Trophoblast cell (in vitro differentiated cells and primary cell): ENCODE measurements around the gene SNW1.
"Not testable (repeated sequence)": the region's sequence is repeated elsewhere in the genome, so short reads cannot be mapped to it uniquely, and the experiment has no call there.

Experiments used
- DNase-seq, 2 donors: peaks; one replicate each; pipeline ENCODE4 v3.0.0-alpha.2; 2016
- H2AFZ ChIP-seq: 2 replicates; pipeline ENCODE4 v1.6.1; 2013; ENCODE audit warnings: low read length, moderate library complexity, mild to moderate bottlenecking; ENCODE audit not compliant: insufficient read depth, poor library complexity
- H2AK5ac ChIP-seq: 2 replicates; pipeline ENCODE4 v1.6.1; 2013; ENCODE audit warnings: mild to moderate bottlenecking, low read length
- H2BK120ac ChIP-seq: 2 replicates; pipeline ENCODE4 v1.6.1; 2013; ENCODE audit warnings: low read length, mild to moderate bottlenecking, moderate library complexity; ENCODE audit not compliant: insufficient read depth, poor library complexity
- H2BK12ac ChIP-seq: 2 replicates; pipeline ENCODE4 v1.6.1; 2013; ENCODE audit warnings: mild to moderate bottlenecking, low read length, moderate library complexity
- H2BK5ac ChIP-seq: 2 replicates; pipeline ENCODE4 v1.6.1; 2013; ENCODE audit warnings: low read length, low read depth, moderate library complexity, mild to moderate bottlenecking; ENCODE audit not compliant: poor library complexity
- H3K14ac ChIP-seq: 2 replicates; pipeline ENCODE4 v1.6.1; 2013; ENCODE audit warnings: mild to moderate bottlenecking, low read length
- H3K18ac ChIP-seq: 2 replicates; pipeline ENCODE4 v1.6.1; 2013; ENCODE audit warnings: mild to moderate bottlenecking, low read length
- H3K23ac ChIP-seq: 2 replicates; pipeline ENCODE4 v1.6.1; 2013; ENCODE audit warnings: low read length
- H3K27ac ChIP-seq: 2 replicates; pipeline ENCODE4 v1.5.1; 2013; ENCODE audit warnings: low read depth, mild to moderate bottlenecking, inconsistent platforms, low read length, moderate library complexity
- H3K27me3 ChIP-seq: 2 replicates; pipeline ENCODE4 v1.6.1; 2013; ENCODE audit warnings: inconsistent platforms, mild to moderate bottlenecking, low read length, moderate library complexity; ENCODE audit not compliant: insufficient read depth
- H3K36me3 ChIP-seq, 2 experiments: 1 replicate in 1 of 2; 2 replicates in 1 of 2; pipeline ENCODE4 v1.6.1; 2013; ENCODE audit warnings: low read length in 2 of 2, mild to moderate bottlenecking in 2 of 2, moderate library complexity in 1 of 2; ENCODE audit not compliant: insufficient read depth in 2 of 2, control insufficient read depth in 1 of 2
- H3K4ac ChIP-seq: 2 replicates; pipeline ENCODE4 v1.6.1; 2013; ENCODE audit warnings: low read depth, mild to moderate bottlenecking, low read length, moderate library complexity
- H3K4me1 ChIP-seq, 2 experiments: 1 replicate in 1 of 2; 2 replicates in 1 of 2; pipeline ENCODE4 v1.6.1; 2013; ENCODE audit warnings: low read length in 2 of 2, mild to moderate bottlenecking in 2 of 2, moderate library complexity in 1 of 2; ENCODE audit not compliant: insufficient read depth in 2 of 2, control insufficient read depth in 1 of 2
- H3K4me2 ChIP-seq: 2 replicates; pipeline ENCODE4 v1.6.1; 2013; ENCODE audit warnings: inconsistent platforms, mild to moderate bottlenecking, low read length, moderate library complexity
- H3K4me3 ChIP-seq: 2 replicates; pipeline ENCODE4 v1.5.1; 2013; ENCODE audit warnings: mild to moderate bottlenecking, low read depth, low read length, inconsistent platforms
- H3K79me1 ChIP-seq: one replicate; pipeline ENCODE4 v1.6.1; 2013; ENCODE audit warnings: low read length
- H3K79me2 ChIP-seq: 2 replicates; pipeline ENCODE4 v1.6.1; 2013; ENCODE audit warnings: low read length, mild to moderate bottlenecking; ENCODE audit not compliant: control insufficient read depth, insufficient read depth, poor library complexity
- H3K9ac ChIP-seq: 2 replicates; pipeline ENCODE4 v1.6.1; 2013; ENCODE audit warnings: mild to moderate bottlenecking, low read length
- H3K9me3 ChIP-seq: 2 replicates; pipeline ENCODE4 v1.6.1; 2013; ENCODE audit warnings: low read depth, mild to moderate bottlenecking, control low read depth, inconsistent platforms, low read length; ENCODE audit not compliant: insufficient read depth
- H4K12ac ChIP-seq: 2 replicates; pipeline ENCODE4 v1.6.1; 2013; ENCODE audit warnings: low read depth, mild to moderate bottlenecking, low read length, moderate library complexity
- H4K8ac ChIP-seq: 2 replicates; pipeline ENCODE4 v1.6.1; 2013; ENCODE audit warnings: low read depth, mild to moderate bottlenecking, low read length, moderate library complexity
- H4K91ac ChIP-seq: one replicate; pipeline ENCODE4 v1.6.1; 2013; ENCODE audit warnings: low read depth, mild to moderate bottlenecking, low read length, moderate library complexity
- WGBS: extraction: QIAGEN DNeasy Blood & Tissue Kit; methylation state at CpG from one replicate; pipeline ENCODE4 v1.1.7; 2013; ENCODE audit warnings: missing lambda C conversion rate; ENCODE audit not compliant: insufficient read length, insufficient coverage; ENCODE audit errors: extremely low coverage; 5-methylcytosine and 5-hydroxymethylcytosine counted together

SNW1 gene

GRCh38 chr14:77804592-77804991 lies 43.6 kb upstream of the SNW1 start:
- Histone ChIP-seq H3K4me1 (peaks cover 0 to 3% of the 10 kb centered on the region in 2 experiments), H3K4me3 (no peak overlapping the region), H3K27ac (no peak overlapping the region), H3K27me3 (no peaks in the 10 kb centered on the region), H3K23ac (no peak overlapping the region), H4K12ac (no peak overlapping the region), H3K79me2 (peaks cover 5% of the 10 kb centered on the region), H2BK120ac (no peak overlapping the region), H4K8ac (no peak overlapping the region), H3K36me3 (no peaks in the 10 kb centered on the region), H3K9me3 (no peaks in the 10 kb centered on the region), H4K91ac (no peak overlapping the region), H3K79me1 (peaks cover 6% of the 10 kb centered on the region), H3K9ac (no peak overlapping the region), H3K18ac (no peak overlapping the region), H2BK5ac (no peak overlapping the region), H2AK5ac (no peak overlapping the region), H2AFZ (no peak overlapping the region), H2BK12ac (no peak overlapping the region), H3K4me2 (no peak overlapping the region), H3K14ac (no peak overlapping the region), H3K4ac (no peak overlapping the region)
- peak in 1 of 2 donors; percentile 65 for DNase-seq
- WGBS, result no CpG with 5 or more reads among the region's 6 CpGs

GRCh38 chr14:77800814-77801213 lies 39.9 kb upstream of the SNW1 start:
- H3K27ac ChIP-seq, result no peak overlapping the region
- H3K4me1 ChIP-seq, result peaks cover 0 to 3% of the 10 kb centered on the region in 2 experiments
- H2BK12ac ChIP-seq, result no peak overlapping the region
- DNase-seq, result no peak
- no peak overlapping the region for H3K4me3 ChIP-seq
- no peak overlapping the region for H2AK5ac ChIP-seq
- no peaks in the 10 kb centered on the region for H3K27me3 ChIP-seq
- H3K9me3 ChIP-seq, result no peaks in the 10 kb centered on the region
- H2AFZ ChIP-seq, result no peak overlapping the region
- H3K18ac ChIP-seq, result no peak overlapping the region
- no peak overlapping the region for H4K91ac ChIP-seq
- no peak overlapping the region for H4K8ac ChIP-seq
- no CpG with 5 or more reads among the region's 1 CpG for WGBS
- H3K36me3 ChIP-seq, result no peaks in the 10 kb centered on the region
- no peak overlapping the region for H2BK5ac ChIP-seq
- no peak overlapping the region for H3K14ac ChIP-seq
- no peak overlapping the region for H3K9ac ChIP-seq
- no peak overlapping the region for H4K12ac ChIP-seq
- peaks cover 5% of the 10 kb centered on the region for H3K79me2 ChIP-seq
- H2BK120ac ChIP-seq, result no peak overlapping the region
- H3K79me1 ChIP-seq, result peaks cover 6% of the 10 kb centered on the region
- no peak overlapping the region for H3K23ac ChIP-seq
- peak overlapping the region; percentile 90 for H3K4me2 ChIP-seq
- H3K4ac ChIP-seq, result no peak overlapping the region

- peak within 1 kb of the TSS; percentile 81 for H3K18ac ChIP-seq
- H3K36me3 ChIP-seq, result no peaks in the 10 kb centered on the region
- H3K27ac ChIP-seq, result peak within 1 kb of the TSS; percentile 82
- peak within 1 kb of the TSS; percentile 86 for H2BK5ac ChIP-seq
- peak within 1 kb of the TSS; percentile 34 for H3K4ac ChIP-seq
- H3K79me1 ChIP-seq, result peaks cover 6% of the 10 kb centered on the region
- H2BK120ac ChIP-seq, result peak within 1 kb of the TSS; percentile 86
- WGBS, result no CpG with 5 or more reads among the region's 66 CpGs
- H4K8ac ChIP-seq, result peak within 1 kb of the TSS; percentile 86
- peak within 1 kb of the TSS; percentile 86 for H3K14ac ChIP-seq
- no peaks in the 10 kb centered on the region for H3K9me3 ChIP-seq
- H2AK5ac ChIP-seq, result no peak within 1 kb of the TSS
- peak within 1 kb of the TSS; percentile 78 for H3K9ac ChIP-seq
- H4K91ac ChIP-seq, result peak within 1 kb of the TSS; percentile 91
- no peaks in the 10 kb centered on the region for H3K27me3 ChIP-seq
- H3K23ac ChIP-seq, result no peak within 1 kb of the TSS
- peak within 1 kb of the TSS; percentile 11 for H2BK12ac ChIP-seq
- peak within 1 kb of the TSS; percentile 97 for H2AFZ ChIP-seq
- H3K4me1 ChIP-seq, result peaks cover 0 to 3% of the 10 kb centered on the region in 2 experiments
- peak within 1 kb of the TSS; percentile 90 for H3K4me2 ChIP-seq
- peaks cover 5% of the 10 kb centered on the region for H3K79me2 ChIP-seq
- peak within 1 kb of the TSS; percentile 81 for H4K12ac ChIP-seq
- peak within 1 kb of the TSS; percentile 89 for H3K4me3 ChIP-seq
- DNase-seq, result peak; percentile 84 to 85
Measured at GRCh38 chr14:77799863-77800730, 39.1 kb upstream of the SNW1 start, which contains the start of gene ADCK1. ADCK1 (plus strand) TSS chr14:77800109; CDS start chr14:77818979, 18,870 bp downstream.

GRCh38 chr14:77799456-77799855 lies 38.5 kb upstream of the SNW1 start:
- no CpG with 5 or more reads among the region's 13 CpGs for WGBS
- H2BK12ac ChIP-seq, result not testable (repeated sequence)

More at GRCh38 chr14:77799456-77799855, 38.5 kb upstream of the SNW1 start:
- H3K4ac ChIP-seq, H3K4me1 ChIP-seq, H4K91ac ChIP-seq, H2BK120ac ChIP-seq, H2BK5ac ChIP-seq, H3K23ac ChIP-seq, H2AK5ac ChIP-seq, H3K79me1 ChIP-seq, H4K8ac ChIP-seq, DNase-seq, H3K9ac ChIP-seq, H3K79me2 ChIP-seq, H4K12ac ChIP-seq, H3K9me3 ChIP-seq, H3K27ac ChIP-seq, H3K36me3 ChIP-seq, H3K14ac ChIP-seq, H3K18ac ChIP-seq, H3K4me3 ChIP-seq, H3K27me3 ChIP-seq: not testable (repeated sequence)
- H2AFZ ChIP-seq, result peak overlapping the region; percentile 69
- H3K4me2 ChIP-seq, result peak overlapping the region; percentile 90
